NCI-H1048 (cell line): Measurements from ENCODE around the gene LIMS3.
"Not testable (repeated sequence)": the region's sequence is repeated elsewhere in the genome, so short reads cannot be mapped to it uniquely, and the experiment has no call there.

ENCODE experiments used
- DNase-seq: peaks from one replicate; lab custom pipeline; 2025; lab: John Stamatoyannopoulos, UW

LIMS3 gene

GRCh38 chr2:109898462-109899336 is at the start of gene LIMS3:
TSS of gene LIMS3 (plus strand) at chr2:109898688. CDS start at chr2:109898729, 41 bp downstream.
- DNase-seq: not testable (repeated sequence)

- not testable (repeated sequence) for DNase-seq
Measured at GRCh38 chr2:109871129-109871751, 27.2 kb upstream of the LIMS3 start.

- DNase-seq: not testable (repeated sequence)
Measured at GRCh38 chr2:109876625-109877024, 21.9 kb upstream of the LIMS3 start.

GRCh38 chr2:109882112-109882511 is 16.4 kb upstream of the LIMS3 start:
- not testable (repeated sequence) for DNase-seq

- DNase-seq: not testable (repeated sequence)
Measured at GRCh38 chr2:109888414-109888813, 10.1 kb upstream of the LIMS3 start.

GRCh38 chr2:109889909-109890308 is 8.6 kb upstream of the LIMS3 start:
- DNase-seq: not testable (repeated sequence)

- not testable (repeated sequence) for DNase-seq
Measured at GRCh38 chr2:109891024-109891423, 7.5 kb upstream of the LIMS3 start.

- not testable (repeated sequence) for DNase-seq
Measured at GRCh38 chr2:109893736-109894135, 4.8 kb upstream of the LIMS3 start.

- not testable (repeated sequence) for DNase-seq
Measured at GRCh38 chr2:109894141-109894540, 4.3 kb upstream of the LIMS3 start.

GRCh38 chr2:109895090-109895869 is 3.2 kb upstream of the LIMS3 start:
- DNase-seq: not testable (repeated sequence)

GRCh38 chr2:109896212-109896611 is 2.3 kb upstream of the LIMS3 start:
- DNase-seq: not testable (repeated sequence)

- not testable (repeated sequence) for DNase-seq
Measured at GRCh38 chr2:109897769-109898461, 573 bp upstream of the LIMS3 start.

GRCh38 chr2:109905796-109906195 is 7.3 kb downstream of the LIMS3 start:
- not testable (repeated sequence) for DNase-seq

GRCh38 chr2:109908626-109909025 is 10.1 kb downstream of the LIMS3 start:
- not testable (repeated sequence) for DNase-seq

- DNase-seq: not testable (repeated sequence)
Measured at GRCh38 chr2:109910789-109911188, 12.3 kb downstream of the LIMS3 start.

GRCh38 chr2:109913911-109914310 is 15.4 kb downstream of the LIMS3 start:
- DNase-seq: not testable (repeated sequence)

GRCh38 chr2:109914552-109914951 is 16.1 kb downstream of the LIMS3 start:
- not testable (repeated sequence) for DNase-seq

GRCh38 chr2:109915830-109916229 is 17.3 kb downstream of the LIMS3 start:
- DNase-seq: not testable (repeated sequence)

- not testable (repeated sequence) for DNase-seq
Measured at GRCh38 chr2:109920162-109920561, 21.7 kb downstream of the LIMS3 start.

- DNase-seq: not testable (repeated sequence)
Measured at GRCh38 chr2:109921543-109922384, 23.3 kb downstream of the LIMS3 start.

GRCh38 chr2:109924481-109924880 is 26.0 kb downstream of the LIMS3 start:
- DNase-seq: not testable (repeated sequence)
